ENCODE data around the gene OTOGL.

OTOGL gene

GRCh38 chr12:80401191-80401590, 301.9 kb downstream of the OTOGL start:
- no peak for DNase-seq

- no peak for DNase-seq
Observed at GRCh38 chr12:80404629-80405028, 305.3 kb downstream of the OTOGL start.

- no peak for DNase-seq
Observed at GRCh38 chr12:80406253-80406652, 306.9 kb downstream of the OTOGL start.

- no peak for DNase-seq
Observed at GRCh38 chr12:80411787-80412186, 312.4 kb downstream of the OTOGL start.

GRCh38 chr12:80412343-80412953, 313.1 kb downstream of the OTOGL start:
- DNase-seq = peak; percentile 79

- peak; percentile 39 for DNase-seq
Observed at GRCh38 chr12:80413462-80413861, 314.1 kb downstream of the OTOGL start.

GRCh38 chr12:80415466-80415865, 316.1 kb downstream of the OTOGL start:
- DNase-seq = no peak

GRCh38 chr12:80419644-80420043, 320.3 kb downstream of the OTOGL start:
- DNase-seq = no peak

- no peak for DNase-seq
Observed at GRCh38 chr12:80420075-80420474, 320.7 kb downstream of the OTOGL start.

- DNase-seq = no peak
Observed at GRCh38 chr12:80422550-80422949, 323.2 kb downstream of the OTOGL start.
